H9 (cell line): Measurements from ENCODE around the gene ATP6V1C2. TPM values are rescaled to one million over a fixed set of nuclear protein-coding genes. Genes with fewer than 3 reads are reported as not detected.

Source experiments
- DNase-seq: peaks from one replicate; pipeline ENCODE4 v3.0.0-alpha.2; 2017
- H2AFZ ChIP-seq: one replicate; pipeline ENCODE4 v1.6.1; 2013; ENCODE audit warnings: mild to moderate bottlenecking, low read length, control low read depth, moderate library complexity
- H2AK5ac ChIP-seq: 2 replicates; pipeline ENCODE4 v1.6.1; 2013; ENCODE audit warnings: low read length, control low read depth, mixed read lengths; ENCODE audit not compliant: insufficient read length
- H2BK120ac ChIP-seq: one replicate; pipeline ENCODE4 v1.6.1; 2013; ENCODE audit warnings: low read depth, mild to moderate bottlenecking, low read length, control low read depth, inconsistent platforms; ENCODE audit not compliant: poor library complexity, severe bottlenecking
- H2BK12ac ChIP-seq: 2 replicates; pipeline ENCODE4 v1.6.1; 2013; ENCODE audit warnings: low read length, control low read depth, mixed read lengths, low read depth; ENCODE audit not compliant: insufficient read length
- H2BK15ac ChIP-seq: 2 replicates; pipeline ENCODE4 v1.6.1; 2013; ENCODE audit warnings: low read depth, low read length, control low read depth
- H2BK20ac ChIP-seq: one replicate; pipeline ENCODE4 v1.6.1; 2013; ENCODE audit warnings: low read depth, mild to moderate bottlenecking, low read length, control low read depth, inconsistent platforms; ENCODE audit not compliant: poor library complexity, severe bottlenecking
- H2BK5ac ChIP-seq: 2 replicates; pipeline ENCODE4 v1.6.1; 2013; ENCODE audit warnings: low read length, control low read depth, mixed read lengths; ENCODE audit not compliant: insufficient read length
- H3K14ac ChIP-seq: 2 replicates; pipeline ENCODE4 v1.6.1; 2013; ENCODE audit warnings: low read length, control low read depth; ENCODE audit not compliant: insufficient read depth
- H3K18ac ChIP-seq: 2 replicates; pipeline ENCODE4 v1.6.1; 2013; ENCODE audit warnings: low read depth, mild to moderate bottlenecking, mixed read lengths, low read length, control low read depth; ENCODE audit not compliant: insufficient read length
- H3K23ac ChIP-seq: 2 replicates; pipeline ENCODE4 v1.6.1; 2013; ENCODE audit warnings: low read length, control low read depth, mixed read lengths, low read depth; ENCODE audit not compliant: insufficient read length
- H3K23me2 ChIP-seq: 2 replicates; pipeline ENCODE4 v1.6.1; 2013; ENCODE audit warnings: low read depth, mild to moderate bottlenecking, mixed read lengths, low read length, control low read depth; ENCODE audit not compliant: insufficient read length, poor library complexity, severe bottlenecking
- H3K27ac ChIP-seq: 2 replicates; pipeline ENCODE4 v1.5.1; 2013; ENCODE audit warnings: low read length, control low read depth, mixed read lengths, low read depth; ENCODE audit not compliant: insufficient read length
- H3K27me3 ChIP-seq: 2 replicates; pipeline ENCODE4 v1.6.1; 2013; ENCODE audit warnings: low read length, control low read depth, inconsistent platforms; ENCODE audit not compliant: insufficient read depth
- H3K4ac ChIP-seq: 2 replicates; pipeline ENCODE4 v1.6.1; 2013; ENCODE audit warnings: low read depth, mild to moderate bottlenecking, control low read depth, inconsistent platforms, low read length, moderate library complexity
- H3K4me1 ChIP-seq: 2 replicates; pipeline ENCODE4 v1.6.1; 2013; ENCODE audit warnings: low read length, control low read depth, inconsistent platforms; ENCODE audit not compliant: insufficient read depth
- H3K4me2 ChIP-seq: 2 replicates; pipeline ENCODE4 v1.6.1; 2013; ENCODE audit warnings: low read length, control low read depth, mixed read lengths; ENCODE audit not compliant: insufficient read length, insufficient read depth
- H3K56ac ChIP-seq: 2 replicates; pipeline ENCODE4 v1.6.1; 2013; ENCODE audit warnings: low read depth, mild to moderate bottlenecking, mixed read lengths, low read length, control low read depth; ENCODE audit not compliant: insufficient read length
- H3K79me1 ChIP-seq: 2 replicates; pipeline ENCODE4 v1.6.1; 2013; ENCODE audit warnings: low read depth, mild to moderate bottlenecking, moderate library complexity, low read length, control low read depth, inconsistent platforms; ENCODE audit not compliant: insufficient read depth, poor library complexity, severe bottlenecking
- H3K79me2 ChIP-seq: 2 replicates; pipeline ENCODE4 v1.6.1; 2013; ENCODE audit warnings: low read length, control low read depth, inconsistent platforms; ENCODE audit not compliant: insufficient read depth
- H3K9ac ChIP-seq: 2 replicates; pipeline ENCODE4 v1.6.1; 2013; ENCODE audit warnings: low read length, control low read depth, mixed read lengths; ENCODE audit not compliant: insufficient read length; ENCODE audit errors: extremely low read depth
- H3K9me3 ChIP-seq: one replicate; pipeline ENCODE4 v1.6.1; 2013; ENCODE audit warnings: low read depth, low read length, inconsistent platforms; ENCODE audit not compliant: control insufficient read depth
- H3T11ph ChIP-seq: one replicate; pipeline ENCODE4 v1.6.1; 2013; ENCODE audit warnings: mild to moderate bottlenecking, low read length, control low read depth, inconsistent platforms
- H4K20me1 ChIP-seq: one replicate; pipeline ENCODE4 v1.6.1; 2013; ENCODE audit not compliant: control insufficient read depth, insufficient read length, insufficient read depth
- H4K5ac ChIP-seq: 2 replicates; pipeline ENCODE4 v1.6.1; 2013; ENCODE audit warnings: low read depth, mild to moderate bottlenecking, mixed read lengths, low read length, control low read depth; ENCODE audit not compliant: insufficient read length
- H4K8ac ChIP-seq: replicated peaks from 2 replicates; pipeline ENCODE4 v1.6.1; 2013; ENCODE audit warnings: low read length, control low read depth, mixed read lengths, low read depth; ENCODE audit not compliant: insufficient read length
- H4K91ac ChIP-seq: 2 replicates; pipeline ENCODE4 v1.6.1; 2013; ENCODE audit warnings: low read depth, mild to moderate bottlenecking, moderate library complexity, mixed read lengths, low read length, control low read depth; ENCODE audit not compliant: insufficient read length
- H3K27ac Mint-ChIP-seq, 3 experiments: 2 replicates in 2 of 3; 3 replicates in 1 of 3; pipeline ENCODE4 v1.8.0; 2020 to 2021; ENCODE audit warnings: mixed read lengths in 3 of 3, mild to moderate bottlenecking in 1 of 3, moderate library complexity in 1 of 3
- H3K27me3 Mint-ChIP-seq: 2 replicates; pipeline ENCODE4 v1.8.0; 2021; ENCODE audit warnings: low read depth, mild to moderate bottlenecking, moderate library complexity, mixed read lengths
- H3K36me3 Mint-ChIP-seq, 3 experiments: 2 replicates in 2 of 3; 3 replicates in 1 of 3; pipeline ENCODE4 v1.8.0; 2020 to 2021; ENCODE audit warnings: low read depth in 3 of 3, mixed read lengths in 3 of 3; ENCODE audit not compliant: insufficient read depth in 1 of 3
- H3K4me1 Mint-ChIP-seq, 2 experiments: 2 replicates each; pipeline ENCODE4 v1.8.0; 2020; ENCODE audit warnings: mixed read lengths in 2 of 2
- H3K4me3 Mint-ChIP-seq, 2 experiments: 2 replicates in 1 of 2; 3 replicates in 1 of 2; pipeline ENCODE4 v1.8.0; 2020 to 2021; ENCODE audit warnings: mild to moderate bottlenecking in 2 of 2, mixed read lengths in 2 of 2, moderate library complexity in 1 of 2
- H3K9me3 Mint-ChIP-seq, 2 experiments: 2 replicates in 1 of 2; 3 replicates in 1 of 2; pipeline ENCODE4 v1.8.0; 2020; ENCODE audit warnings: mild to moderate bottlenecking in 2 of 2, mixed read lengths in 2 of 2, moderate library complexity in 1 of 2
- WGBS: extraction: QIAGEN DNeasy Blood & Tissue Kit; methylation state at CpG from one replicate; pipeline ENCODE4 v1.1.7; 2013; ENCODE audit warnings: missing lambda C conversion rate, low lambda C conversion rate, mixed read lengths; ENCODE audit not compliant: insufficient read length; ENCODE audit errors: extremely low coverage; 5-methylcytosine and 5-hydroxymethylcytosine counted together
- total RNA-seq: library from RNA; stranded (reverse); gene quantifications from 2 replicates; pipeline ENCODE4 v1.2.1, GENCODE V29; 2021
- TF ChIP-seq, protein P1 (sequence below): fragments of 200-600 bp; sonication (generic); conservative IDR thresholded peaks from 3 replicates; pipeline ENCODE4 v1.8.0; 2021; ENCODE audit warnings: antibody characterized with exemption, mild to moderate bottlenecking

Gene ATP6V1C2
- total RNA-seq, 1 experiment from 2014 or later: 1.2 TPM

DNA sequence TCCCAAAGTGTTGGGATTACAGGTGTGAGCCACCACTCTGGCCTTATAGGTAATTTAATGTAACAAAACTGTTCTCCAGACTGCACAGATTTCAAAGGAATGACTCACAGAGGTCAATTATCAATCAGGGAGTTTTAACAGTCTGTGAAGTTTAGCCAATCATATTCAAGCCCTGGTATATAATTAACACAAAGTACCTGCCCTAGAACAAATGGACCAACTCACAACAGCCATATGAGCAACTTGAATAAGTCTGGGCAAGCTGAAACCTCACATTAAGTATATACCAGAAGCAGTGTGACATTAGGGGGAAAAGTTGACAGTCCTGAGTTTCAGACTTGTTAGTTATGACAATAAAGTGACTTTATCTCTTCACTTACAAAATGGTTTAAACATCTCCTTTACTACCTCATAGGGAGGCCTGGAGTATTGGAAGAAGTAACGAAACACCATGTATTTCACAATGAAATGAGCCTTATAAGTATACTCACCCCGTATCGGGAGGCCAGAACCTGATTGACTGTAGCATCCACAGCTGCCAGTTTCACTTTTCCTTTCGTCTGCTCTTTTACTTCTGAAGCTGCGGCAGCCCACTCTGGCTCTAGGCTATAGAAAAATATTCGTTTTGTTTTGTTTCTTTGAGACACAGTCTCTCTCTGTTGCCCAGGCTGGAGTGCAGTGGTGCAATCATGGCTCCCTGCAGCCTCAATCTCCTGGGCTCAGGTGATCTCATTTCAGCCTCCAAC is 69.0 kb downstream of the ATP6V1C2 start:
- Histone ChIP-seq H3T11ph (no peak overlapping the region), H3K23ac (no peak overlapping the region), H4K8ac (no peak overlapping the region), H2BK5ac (no peak overlapping the region), H3K18ac (no peak overlapping the region), H3K9me3 (no peaks in the 10 kb centered on the region), H3K14ac (no peak overlapping the region), H2AK5ac (no peak overlapping the region), H3K4me1 (no peaks in the 10 kb centered on the region), H2AFZ (no peak overlapping the region), H3K4me2 (no peak overlapping the region), H3K27ac (no peak overlapping the region), H3K27me3 (no peaks in the 10 kb centered on the region), H3K56ac (no peak overlapping the region), H2BK12ac (no peak overlapping the region), H4K20me1 (no peaks in the 10 kb centered on the region), H3K9ac (no peak overlapping the region), H3K79me1 (no peaks in the 10 kb centered on the region), H4K91ac (no peak overlapping the region), H3K23me2 (no peaks in the 10 kb centered on the region), H2BK20ac (no peak overlapping the region), H4K5ac (no peak overlapping the region), H3K79me2 (no peaks in the 10 kb centered on the region), H2BK120ac (no peak overlapping the region), H2BK15ac (no peak overlapping the region), H3K4ac (no peak overlapping the region)
- H3K4me3 Mint-ChIP-seq: no peak overlapping the region
- no peaks in the 10 kb centered on the region for H3K9me3 Mint-ChIP-seq
- H3K4me1 Mint-ChIP-seq: no peaks in the 10 kb centered on the region
- no CpG with 5 or more reads among the region's 6 CpGs for whole genome bisulfite sequencing
- H3K27me3 Mint-ChIP-seq: no peaks in the 10 kb centered on the region
- DNase-seq: no peak
- TF ChIP-seq, protein P1, sequence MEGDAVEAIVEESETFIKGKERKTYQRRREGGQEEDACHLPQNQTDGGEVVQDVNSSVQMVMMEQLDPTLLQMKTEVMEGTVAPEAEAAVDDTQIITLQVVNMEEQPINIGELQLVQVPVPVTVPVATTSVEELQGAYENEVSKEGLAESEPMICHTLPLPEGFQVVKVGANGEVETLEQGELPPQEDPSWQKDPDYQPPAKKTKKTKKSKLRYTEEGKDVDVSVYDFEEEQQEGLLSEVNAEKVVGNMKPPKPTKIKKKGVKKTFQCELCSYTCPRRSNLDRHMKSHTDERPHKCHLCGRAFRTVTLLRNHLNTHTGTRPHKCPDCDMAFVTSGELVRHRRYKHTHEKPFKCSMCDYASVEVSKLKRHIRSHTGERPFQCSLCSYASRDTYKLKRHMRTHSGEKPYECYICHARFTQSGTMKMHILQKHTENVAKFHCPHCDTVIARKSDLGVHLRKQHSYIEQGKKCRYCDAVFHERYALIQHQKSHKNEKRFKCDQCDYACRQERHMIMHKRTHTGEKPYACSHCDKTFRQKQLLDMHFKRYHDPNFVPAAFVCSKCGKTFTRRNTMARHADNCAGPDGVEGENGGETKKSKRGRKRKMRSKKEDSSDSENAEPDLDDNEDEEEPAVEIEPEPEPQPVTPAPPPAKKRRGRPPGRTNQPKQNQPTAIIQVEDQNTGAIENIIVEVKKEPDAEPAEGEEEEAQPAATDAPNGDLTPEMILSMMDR: no peak
- peaks cover 75 to 92% (median 85%) of the 10 kb centered on the region in 3 experiments for H3K36me3 Mint-ChIP-seq
- H3K27ac Mint-ChIP-seq: no peak overlapping the region
